PFSK-1 (cell line): Measurements from ENCODE around the gene NHLRC4.

ENCODE experiments used
- FOXP2 ChIP-seq: optimal IDR thresholded peaks from 2 replicates; pipeline ENCODE3; 2011; ENCODE audit warnings: borderline replicate concordance, control low read depth, inconsistent platforms; ENCODE audit not compliant: insufficient read depth; ENCODE audit errors: extremely low read length, extremely low read depth
- POLR2AphosphoS5 ChIP-seq: IDR thresholded peaks from 2 replicates; pipeline ENCODE4 v1.6.1; 2012; ENCODE audit warnings: low read depth, mild to moderate bottlenecking, control low read depth, low read length, moderate library complexity
- SIN3A ChIP-seq: IDR thresholded peaks from 2 replicates; pipeline ENCODE4 v1.6.1; 2012; ENCODE audit warnings: mild to moderate bottlenecking, low read length, moderate library complexity, borderline replicate concordance; ENCODE audit not compliant: insufficient read depth
- TAF1 ChIP-seq: IDR thresholded peaks from 2 replicates; pipeline ENCODE4 v1.6.1; 2012; ENCODE audit warnings: low read length, control low read depth, borderline replicate concordance; ENCODE audit not compliant: insufficient read depth
- TF ChIP-seq, protein P1 (sequence below), 2 experiments: IDR thresholded peaks; 2 replicates each; pipeline versions ENCODE4 v1.6.1 to v1.8.0; 2011 to 2012; ENCODE audit warnings: low read depth in 2 of 2, low read length in 2 of 2, control low read depth in 1 of 2, inconsistent platforms in 1 of 2, mild to moderate bottlenecking in 1 of 2, moderate library complexity in 1 of 2; ENCODE audit not compliant: insufficient read depth in 1 of 2

GRCh38 chr16:554297-554621, 12.5 kb upstream of the NHLRC4 start:
- TF ChIP-seq POLR2AphosphoS5 (no peak), SIN3A (no peak), TAF1 (no peak), FOXP2 (no peak)
- TF ChIP-seq, protein P1, sequence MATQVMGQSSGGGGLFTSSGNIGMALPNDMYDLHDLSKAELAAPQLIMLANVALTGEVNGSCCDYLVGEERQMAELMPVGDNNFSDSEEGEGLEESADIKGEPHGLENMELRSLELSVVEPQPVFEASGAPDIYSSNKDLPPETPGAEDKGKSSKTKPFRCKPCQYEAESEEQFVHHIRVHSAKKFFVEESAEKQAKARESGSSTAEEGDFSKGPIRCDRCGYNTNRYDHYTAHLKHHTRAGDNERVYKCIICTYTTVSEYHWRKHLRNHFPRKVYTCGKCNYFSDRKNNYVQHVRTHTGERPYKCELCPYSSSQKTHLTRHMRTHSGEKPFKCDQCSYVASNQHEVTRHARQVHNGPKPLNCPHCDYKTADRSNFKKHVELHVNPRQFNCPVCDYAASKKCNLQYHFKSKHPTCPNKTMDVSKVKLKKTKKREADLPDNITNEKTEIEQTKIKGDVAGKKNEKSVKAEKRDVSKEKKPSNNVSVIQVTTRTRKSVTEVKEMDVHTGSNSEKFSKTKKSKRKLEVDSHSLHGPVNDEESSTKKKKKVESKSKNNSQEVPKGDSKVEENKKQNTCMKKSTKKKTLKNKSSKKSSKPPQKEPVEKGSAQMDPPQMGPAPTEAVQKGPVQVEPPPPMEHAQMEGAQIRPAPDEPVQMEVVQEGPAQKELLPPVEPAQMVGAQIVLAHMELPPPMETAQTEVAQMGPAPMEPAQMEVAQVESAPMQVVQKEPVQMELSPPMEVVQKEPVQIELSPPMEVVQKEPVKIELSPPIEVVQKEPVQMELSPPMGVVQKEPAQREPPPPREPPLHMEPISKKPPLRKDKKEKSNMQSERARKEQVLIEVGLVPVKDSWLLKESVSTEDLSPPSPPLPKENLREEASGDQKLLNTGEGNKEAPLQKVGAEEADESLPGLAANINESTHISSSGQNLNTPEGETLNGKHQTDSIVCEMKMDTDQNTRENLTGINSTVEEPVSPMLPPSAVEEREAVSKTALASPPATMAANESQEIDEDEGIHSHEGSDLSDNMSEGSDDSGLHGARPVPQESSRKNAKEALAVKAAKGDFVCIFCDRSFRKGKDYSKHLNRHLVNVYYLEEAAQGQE (IDR thresholded peaks at IDR 0.05; ENCODE audit: insufficient read depth in 1 of 2, low read depth in 2 of 2, low read length in 2 of 2), result no peak
